ENCODE results near the gene CASP8AP2.
"Not testable (repeated sequence)": the region's sequence is repeated elsewhere in the genome, so short reads cannot be mapped to it uniquely, and the experiment has no call there.

Gene CASP8AP2

GRCh38 chr6:89829472-89830169, at the start of gene CASP8AP2:
Gene CASP8AP2 (plus strand): TSS chr6:89829880.
- peaks cover 3% of the 10 kb centered on the region for H3K36me3 ChIP-seq (ENCODE audit: control insufficient read depth, insufficient read depth, low read length)
- peak within 1 kb of the TSS; percentile 66 for H3K9ac ChIP-seq (ENCODE audit: low read length)
- peak within 1 kb of the TSS; percentile 96 for H3K4me3 ChIP-seq (ENCODE audit: low read length)
- H3K27me3 ChIP-seq (ENCODE audit: control insufficient read depth, insufficient read depth, low read length): no peaks in the 10 kb centered on the region
- peak within 1 kb of the TSS; percentile 75 for H3K27ac ChIP-seq (ENCODE audit: low read depth, low read length)
- peaks cover 4% of the 10 kb centered on the region for H3K4me1 ChIP-seq (ENCODE audit: control insufficient read depth, insufficient read depth, low read length)

GRCh38 chr6:89781070-89782034, 48.3 kb upstream of the CASP8AP2 start:
- Histone ChIP-seq H3K4me3 (ENCODE audit: low read length) (no peak overlapping the region), H3K9ac (ENCODE audit: low read length) (no peak overlapping the region), H3K27me3 (ENCODE audit: control insufficient read depth, insufficient read depth, low read length) (no peaks in the 10 kb centered on the region), H3K4me1 (ENCODE audit: control insufficient read depth, insufficient read depth, low read length) (no peaks in the 10 kb centered on the region), H3K36me3 (ENCODE audit: control insufficient read depth, insufficient read depth, low read length) (peaks cover 17% of the 10 kb centered on the region), H3K27ac (ENCODE audit: low read depth, low read length) (no peak overlapping the region)

GRCh38 chr6:89782222-89782621, 47.5 kb upstream of the CASP8AP2 start:
- Histone ChIP-seq H3K36me3 (ENCODE audit: control insufficient read depth, insufficient read depth, low read length) (peaks cover 17% of the 10 kb centered on the region), H3K4me3 (ENCODE audit: low read length) (no peak overlapping the region), H3K4me1 (ENCODE audit: control insufficient read depth, insufficient read depth, low read length) (no peaks in the 10 kb centered on the region), H3K27ac (ENCODE audit: low read depth, low read length) (no peak overlapping the region), H3K9ac (ENCODE audit: low read length) (no peak overlapping the region), H3K27me3 (ENCODE audit: control insufficient read depth, insufficient read depth, low read length) (no peaks in the 10 kb centered on the region)

- H3K9ac ChIP-seq (ENCODE audit: low read length): not testable (repeated sequence)
- peaks cover 24% of the 10 kb centered on the region for H3K36me3 ChIP-seq (ENCODE audit: control insufficient read depth, insufficient read depth, low read length)
Observed at GRCh38 chr6:89783293-89783692, 46.4 kb upstream of the CASP8AP2 start.

GRCh38 chr6:89784838-89785237, 44.8 kb upstream of the CASP8AP2 start:
- peaks cover 24% of the 10 kb centered on the region for H3K36me3 ChIP-seq (ENCODE audit: control insufficient read depth, insufficient read depth, low read length)
- H3K4me1 ChIP-seq (ENCODE audit: control insufficient read depth, insufficient read depth, low read length): no peaks in the 10 kb centered on the region
- H3K27me3 ChIP-seq (ENCODE audit: control insufficient read depth, insufficient read depth, low read length): no peaks in the 10 kb centered on the region
- no peak overlapping the region for H3K4me3 ChIP-seq (ENCODE audit: low read length)
- no peak overlapping the region for H3K27ac ChIP-seq (ENCODE audit: low read depth, low read length)
- H3K9ac ChIP-seq (ENCODE audit: low read length): no peak overlapping the region

More at GRCh38 chr6:89783293-89783692, 46.4 kb upstream of the CASP8AP2 start:
- not testable (repeated sequence) for H3K4me3 ChIP-seq (ENCODE audit: low read length); H3K27ac ChIP-seq (ENCODE audit: low read depth, low read length); H3K27me3 ChIP-seq (ENCODE audit: control insufficient read depth, insufficient read depth, low read length); H3K4me1 ChIP-seq (ENCODE audit: control insufficient read depth, insufficient read depth, low read length)

GRCh38 chr6:89786970-89787369, 42.7 kb upstream of the CASP8AP2 start:
- H3K27ac ChIP-seq (ENCODE audit: low read depth, low read length): no peak overlapping the region
- H3K36me3 ChIP-seq (ENCODE audit: control insufficient read depth, insufficient read depth, low read length): peaks cover 19% of the 10 kb centered on the region
- H3K9ac ChIP-seq (ENCODE audit: low read length): no peak overlapping the region
- no peaks in the 10 kb centered on the region for H3K27me3 ChIP-seq (ENCODE audit: control insufficient read depth, insufficient read depth, low read length)
- no peak overlapping the region for H3K4me3 ChIP-seq (ENCODE audit: low read length)
- H3K4me1 ChIP-seq (ENCODE audit: control insufficient read depth, insufficient read depth, low read length): no peaks in the 10 kb centered on the region

GRCh38 chr6:89787660-89788328, 41.9 kb upstream of the CASP8AP2 start:
- Histone ChIP-seq H3K4me3 (ENCODE audit: low read length) (no peak overlapping the region), H3K36me3 (ENCODE audit: control insufficient read depth, insufficient read depth, low read length) (peaks cover 19% of the 10 kb centered on the region), H3K9ac (ENCODE audit: low read length) (no peak overlapping the region), H3K4me1 (ENCODE audit: control insufficient read depth, insufficient read depth, low read length) (no peaks in the 10 kb centered on the region), H3K27ac (ENCODE audit: low read depth, low read length) (no peak overlapping the region), H3K27me3 (ENCODE audit: control insufficient read depth, insufficient read depth, low read length) (no peaks in the 10 kb centered on the region)

- Histone ChIP-seq H3K4me1 (ENCODE audit: control insufficient read depth, insufficient read depth, low read length) (no peaks in the 10 kb centered on the region), H3K9ac (ENCODE audit: low read length) (no peak overlapping the region), H3K27ac (ENCODE audit: low read depth, low read length) (no peak overlapping the region), H3K36me3 (ENCODE audit: control insufficient read depth, insufficient read depth, low read length) (peaks cover 18% of the 10 kb centered on the region), H3K4me3 (ENCODE audit: low read length) (no peak overlapping the region), H3K27me3 (ENCODE audit: control insufficient read depth, insufficient read depth, low read length) (no peaks in the 10 kb centered on the region)
Observed at GRCh38 chr6:89789980-89790379, 39.7 kb upstream of the CASP8AP2 start.

- H3K4me1 ChIP-seq (ENCODE audit: control insufficient read depth, insufficient read depth, low read length): no peaks in the 10 kb centered on the region
- no peaks in the 10 kb centered on the region for H3K27me3 ChIP-seq (ENCODE audit: control insufficient read depth, insufficient read depth, low read length)
- H3K27ac ChIP-seq (ENCODE audit: low read depth, low read length): no peak overlapping the region
- H3K9ac ChIP-seq (ENCODE audit: low read length): no peak overlapping the region
- H3K36me3 ChIP-seq (ENCODE audit: control insufficient read depth, insufficient read depth, low read length): peaks cover 15% of the 10 kb centered on the region
- no peak overlapping the region for H3K4me3 ChIP-seq (ENCODE audit: low read length)
Observed at GRCh38 chr6:89790403-89790802, 39.3 kb upstream of the CASP8AP2 start.

- H3K27me3 ChIP-seq (ENCODE audit: control insufficient read depth, insufficient read depth, low read length): no peaks in the 10 kb centered on the region
- no peak overlapping the region for H3K4me3 ChIP-seq (ENCODE audit: low read length)
- H3K4me1 ChIP-seq (ENCODE audit: control insufficient read depth, insufficient read depth, low read length): no peaks in the 10 kb centered on the region
- H3K36me3 ChIP-seq (ENCODE audit: control insufficient read depth, insufficient read depth, low read length): peaks cover 7% of the 10 kb centered on the region
- no peak overlapping the region for H3K9ac ChIP-seq (ENCODE audit: low read length)
- H3K27ac ChIP-seq (ENCODE audit: low read depth, low read length): no peak overlapping the region
Observed at GRCh38 chr6:89792881-89793280, 36.8 kb upstream of the CASP8AP2 start.

- Histone ChIP-seq H3K9ac (ENCODE audit: low read length) (no peak overlapping the region), H3K27me3 (ENCODE audit: control insufficient read depth, insufficient read depth, low read length) (no peaks in the 10 kb centered on the region), H3K4me3 (ENCODE audit: low read length) (no peak overlapping the region), H3K4me1 (ENCODE audit: control insufficient read depth, insufficient read depth, low read length) (no peaks in the 10 kb centered on the region), H3K27ac (ENCODE audit: low read depth, low read length) (no peak overlapping the region), H3K36me3 (ENCODE audit: control insufficient read depth, insufficient read depth, low read length) (peaks cover 4% of the 10 kb centered on the region)
Observed at GRCh38 chr6:89793586-89793985, 36.1 kb upstream of the CASP8AP2 start.

- H3K9ac ChIP-seq (ENCODE audit: low read length): no peak overlapping the region
- peaks cover 4% of the 10 kb centered on the region for H3K36me3 ChIP-seq (ENCODE audit: control insufficient read depth, insufficient read depth, low read length)
- no peaks in the 10 kb centered on the region for H3K27me3 ChIP-seq (ENCODE audit: control insufficient read depth, insufficient read depth, low read length)
- no peaks in the 10 kb centered on the region for H3K4me1 ChIP-seq (ENCODE audit: control insufficient read depth, insufficient read depth, low read length)
- no peak overlapping the region for H3K27ac ChIP-seq (ENCODE audit: low read depth, low read length)
- H3K4me3 ChIP-seq (ENCODE audit: low read length): no peak overlapping the region
Observed at GRCh38 chr6:89794324-89794723, 35.4 kb upstream of the CASP8AP2 start.
